HG03520 (cell line): ENCODE results near the gene SNRK.
"Not testable (repeated sequence)": the region's sequence is repeated elsewhere in the genome, so short reads cannot be mapped to it uniquely, and the experiment has no call there.

Source experiments
- ATAC-seq: cut with Tn5 transposase; IDR thresholded peaks from one replicate; pipeline ENCODE4 v1.9.1; 2021; ENCODE audit warnings: mild to moderate bottlenecking, moderate library complexity; ENCODE audit not compliant: unreplicated experiment

Gene SNRK

DNA sequence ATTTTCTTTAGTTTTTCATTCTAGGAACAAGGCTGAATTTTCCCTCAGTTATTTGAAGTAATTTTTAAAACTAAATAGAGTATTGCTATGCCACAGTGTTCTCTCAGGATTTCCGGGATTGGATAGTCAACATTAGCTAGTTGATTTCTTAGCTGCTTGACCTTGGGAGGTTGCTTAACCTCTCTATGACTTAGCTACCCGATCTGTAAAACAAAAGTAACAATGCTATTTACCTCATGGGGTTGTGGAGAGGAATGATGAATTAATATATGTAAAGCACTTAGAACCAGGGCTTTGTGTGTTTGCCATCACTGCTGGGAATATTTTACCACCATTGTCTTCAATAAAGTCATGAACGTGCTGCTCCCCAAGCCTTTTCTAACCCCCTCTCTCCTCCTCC, 57.5 kb downstream of the SNRK start:
- no peak for ATAC-seq

DNA sequence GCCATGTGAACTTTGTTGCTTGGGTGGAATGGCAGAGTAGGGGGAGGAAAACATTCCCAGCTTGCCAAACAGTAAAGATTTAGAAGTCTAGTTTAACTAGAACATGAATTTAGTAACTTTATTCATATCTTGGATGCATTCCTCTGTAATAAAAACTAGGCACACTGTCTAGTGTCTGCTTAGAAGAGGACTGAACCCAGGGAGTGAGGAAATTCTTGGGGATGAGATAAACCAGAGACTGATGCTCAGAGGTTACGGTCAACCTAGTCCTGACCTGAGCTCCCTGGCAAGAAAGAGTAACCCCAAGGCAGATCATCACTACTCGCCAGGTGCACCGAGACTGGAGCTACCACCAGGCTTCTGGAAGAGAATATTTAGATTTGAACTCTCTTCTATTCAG, 58.2 kb downstream of the SNRK start:
- no peak for ATAC-seq

DNA sequence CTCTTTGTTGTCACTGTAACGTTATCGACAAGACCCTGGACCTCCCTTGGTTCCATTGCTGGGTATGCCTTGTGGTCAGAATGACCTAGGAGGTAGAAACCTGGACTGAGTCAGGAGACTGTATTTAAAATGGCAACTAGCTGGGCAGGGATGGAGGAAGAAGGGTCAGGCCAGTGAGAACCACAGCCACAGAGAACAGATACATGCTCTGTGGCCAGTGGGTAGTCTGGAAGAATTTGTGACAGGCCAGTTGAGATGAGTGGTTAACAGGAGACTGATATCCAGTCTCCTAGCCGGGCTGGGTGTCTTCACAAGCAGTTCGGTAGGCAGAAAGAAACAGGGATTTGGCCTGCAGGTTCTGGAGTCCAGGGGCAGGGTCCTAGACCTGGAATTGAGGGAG, 58.9 kb downstream of the SNRK start:
- no peak for ATAC-seq

DNA sequence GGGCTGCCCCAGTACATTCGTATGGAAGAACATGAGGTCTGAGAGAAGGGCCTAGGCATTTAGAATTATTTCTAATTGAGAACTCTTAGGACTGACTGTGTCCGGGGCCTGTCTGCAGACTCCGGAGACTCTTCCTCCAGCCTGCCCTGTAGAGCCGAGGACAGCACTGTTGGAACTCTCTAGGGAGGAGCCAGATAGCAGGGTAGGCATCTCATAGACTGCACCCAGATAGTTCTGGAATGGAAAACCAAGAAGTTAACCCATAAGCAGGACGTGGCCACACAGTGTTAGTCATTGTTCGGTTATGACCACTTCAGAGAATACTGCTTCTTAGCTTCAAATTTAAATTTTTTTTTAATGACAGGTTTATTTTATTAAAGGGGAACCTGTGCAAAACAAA, 59.5 kb downstream of the SNRK start:
- no peak for ATAC-seq

DNA sequence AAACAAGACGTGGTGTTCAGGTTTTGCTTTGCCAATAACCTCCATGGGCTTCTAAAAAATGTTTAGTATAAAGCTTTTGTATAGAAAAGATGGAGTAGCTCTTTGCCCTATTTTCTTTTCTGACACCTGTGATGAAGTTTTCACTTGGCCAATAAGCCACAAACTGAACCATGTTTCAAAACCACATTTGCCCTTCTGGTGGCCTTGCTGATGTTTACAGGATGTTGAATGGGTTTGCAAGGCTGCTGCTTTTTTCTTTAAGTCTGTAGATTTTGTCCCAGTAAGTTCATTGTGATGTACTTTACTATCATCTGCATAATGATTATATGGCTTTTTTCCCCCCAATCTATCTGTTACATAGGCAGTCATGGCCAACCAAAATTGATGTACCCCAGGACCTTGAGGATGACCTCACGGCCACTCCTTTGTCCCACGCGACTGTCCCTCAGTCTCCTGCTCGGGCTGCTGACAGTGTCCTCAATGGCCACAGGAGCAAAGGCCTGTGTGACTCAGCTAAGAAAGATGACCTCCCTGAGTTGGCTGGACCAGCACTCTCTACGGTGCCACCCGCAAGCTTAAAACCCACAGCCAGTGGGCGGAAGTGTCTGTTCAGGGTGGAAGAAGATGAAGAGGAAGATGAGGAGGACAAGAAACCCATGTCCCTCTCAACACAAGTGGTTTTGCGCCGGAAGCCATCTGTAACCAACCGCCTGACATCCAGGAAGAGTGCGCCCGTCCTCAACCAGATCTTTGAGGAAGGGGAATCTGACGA, 60.8 kb downstream of the SNRK start:
- no peak for ATAC-seq

DNA sequence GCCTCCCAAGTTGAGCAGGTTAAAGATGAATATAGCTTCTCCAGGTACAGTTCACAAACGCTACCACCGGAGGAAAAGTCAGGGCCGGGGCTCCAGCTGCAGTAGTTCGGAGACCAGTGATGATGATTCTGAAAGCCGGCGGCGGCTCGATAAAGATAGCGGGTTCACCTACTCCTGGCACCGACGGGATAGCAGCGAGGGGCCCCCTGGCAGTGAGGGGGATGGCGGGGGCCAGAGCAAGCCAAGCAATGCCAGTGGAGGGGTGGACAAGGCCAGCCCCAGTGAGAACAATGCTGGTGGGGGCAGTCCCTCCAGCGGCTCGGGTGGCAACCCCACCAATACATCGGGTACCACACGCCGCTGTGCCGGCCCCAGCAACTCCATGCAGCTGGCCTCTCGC, 61.4 kb downstream of the SNRK start:
- ATAC-seq, result no peak

DNA sequence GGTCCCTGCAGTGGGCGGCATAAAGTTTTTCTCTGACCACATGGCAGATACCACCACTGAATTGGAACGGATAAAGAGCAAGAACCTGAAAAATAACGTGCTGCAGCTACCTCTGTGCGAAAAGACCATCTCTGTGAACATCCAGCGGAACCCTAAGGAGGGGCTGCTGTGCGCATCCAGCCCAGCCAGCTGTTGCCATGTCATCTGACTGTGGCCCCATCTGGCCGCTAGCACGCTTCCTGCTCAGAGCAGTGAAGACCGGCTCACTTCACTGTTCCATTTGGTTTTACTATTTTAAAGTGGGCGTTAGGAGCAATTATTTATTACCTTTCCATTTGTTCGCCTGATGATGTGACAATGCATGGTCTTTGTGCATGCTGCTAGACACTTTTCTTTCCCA, 62.0 kb downstream of the SNRK start:
- ATAC-seq, result no peak

DNA sequence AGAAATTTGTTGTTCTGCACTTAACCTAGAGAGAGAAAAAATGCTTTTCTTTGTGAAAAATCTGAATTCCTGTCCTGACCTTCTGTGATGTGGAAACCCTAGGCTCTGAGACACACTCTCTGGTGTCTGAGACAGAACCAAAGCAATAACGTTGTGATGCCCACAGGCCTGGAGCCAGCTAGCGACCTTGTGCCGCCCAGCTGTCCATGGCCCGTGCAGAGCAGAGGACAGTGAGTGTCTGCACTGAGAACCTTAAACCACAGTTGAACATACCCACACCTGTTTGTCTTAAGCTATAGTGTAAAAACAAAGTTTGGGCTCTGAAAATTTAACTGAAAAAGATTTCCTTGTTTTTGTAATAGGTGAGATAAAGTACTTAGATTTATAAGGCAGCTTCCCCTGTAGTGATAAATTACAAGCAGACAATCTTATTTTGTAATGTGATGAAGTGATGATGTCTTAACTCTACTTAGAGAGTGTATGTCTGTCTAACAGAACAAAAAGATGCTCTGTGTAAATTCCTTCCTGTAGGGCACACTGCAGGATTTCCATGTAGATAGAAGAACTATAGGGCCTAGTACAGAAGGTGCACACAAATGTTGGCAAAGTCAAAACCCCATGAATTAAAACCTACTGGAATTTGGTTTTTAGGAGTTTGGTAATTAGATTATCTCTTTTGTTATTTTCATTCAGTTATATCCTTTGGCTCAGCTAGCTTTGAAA, 62.7 kb downstream of the SNRK start:
- ATAC-seq, result no peak

DNA sequence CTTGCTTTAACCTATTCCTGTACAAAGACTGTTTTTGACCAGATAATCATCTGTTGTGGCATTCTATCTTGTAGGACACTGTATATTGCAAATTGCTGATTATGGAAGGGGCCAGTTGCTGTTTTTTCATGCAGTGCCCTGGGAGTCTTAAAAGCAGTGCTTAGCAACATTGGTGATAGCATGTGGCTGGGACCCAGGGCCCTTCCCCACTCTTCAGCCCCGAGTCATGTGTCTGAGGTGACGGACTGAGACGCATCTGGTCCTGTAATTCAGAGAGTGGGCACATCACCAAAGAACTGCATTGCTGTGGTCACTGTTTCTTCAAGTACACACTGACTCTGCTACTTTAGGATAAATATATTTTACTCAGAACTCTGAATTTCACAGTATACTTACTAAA, 63.4 kb downstream of the SNRK start:
- ATAC-seq, result no peak

DNA sequence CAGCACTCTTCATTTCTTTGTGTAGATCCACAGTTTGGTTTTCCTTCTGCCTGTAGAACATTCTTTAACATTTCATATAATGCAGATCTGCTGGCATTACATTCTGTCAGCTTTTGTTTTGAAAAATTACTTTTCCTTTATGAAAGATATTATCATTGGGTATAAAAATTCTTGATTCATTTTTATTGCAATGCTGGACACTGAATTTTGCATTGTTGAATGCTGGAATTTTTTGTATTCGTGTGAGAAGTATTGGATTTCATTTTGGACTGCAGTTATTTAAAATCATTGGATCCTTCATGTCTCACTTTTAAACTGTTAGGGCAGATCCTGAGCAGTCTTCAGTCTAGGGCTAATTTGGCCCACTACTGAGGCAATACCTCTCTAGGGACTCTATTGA, 67.1 kb downstream of the SNRK start:
- no peak for ATAC-seq

DNA sequence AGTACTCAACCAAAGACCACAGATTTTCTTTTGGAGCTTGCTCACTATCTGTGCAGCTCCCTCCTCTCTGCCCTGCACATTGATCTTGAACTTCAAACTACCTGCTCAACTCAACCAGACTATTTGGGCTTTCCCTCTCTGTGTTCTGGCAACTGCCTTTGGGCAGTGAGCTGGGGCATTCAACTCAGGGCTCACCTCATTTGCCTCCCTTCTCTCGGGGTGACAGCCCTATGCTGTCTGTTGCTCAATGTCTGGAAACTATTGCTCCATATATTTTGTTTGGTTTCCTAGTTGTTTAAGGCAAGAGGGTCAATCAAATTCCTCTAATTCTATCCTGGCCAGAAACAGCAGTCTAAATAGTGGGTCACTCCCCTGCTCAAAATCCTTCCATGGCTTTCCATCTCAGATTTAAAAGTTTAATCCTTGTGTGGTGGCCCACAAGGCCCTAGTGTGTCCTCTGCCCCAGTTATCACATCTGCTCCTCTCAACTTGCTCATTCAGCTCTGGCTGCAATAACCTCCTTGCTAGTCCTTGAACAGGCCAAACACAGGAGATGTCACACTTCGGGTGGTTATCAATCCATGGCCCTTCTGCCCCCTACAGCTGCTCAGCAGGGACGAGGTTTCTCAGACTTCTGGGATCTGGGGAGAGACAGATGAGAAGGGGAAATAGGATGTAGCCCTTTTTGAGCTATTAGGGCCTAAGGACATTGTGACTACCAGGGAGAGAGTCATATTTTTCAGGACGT, 67.8 kb downstream of the SNRK start:
- no peak for ATAC-seq

DNA sequence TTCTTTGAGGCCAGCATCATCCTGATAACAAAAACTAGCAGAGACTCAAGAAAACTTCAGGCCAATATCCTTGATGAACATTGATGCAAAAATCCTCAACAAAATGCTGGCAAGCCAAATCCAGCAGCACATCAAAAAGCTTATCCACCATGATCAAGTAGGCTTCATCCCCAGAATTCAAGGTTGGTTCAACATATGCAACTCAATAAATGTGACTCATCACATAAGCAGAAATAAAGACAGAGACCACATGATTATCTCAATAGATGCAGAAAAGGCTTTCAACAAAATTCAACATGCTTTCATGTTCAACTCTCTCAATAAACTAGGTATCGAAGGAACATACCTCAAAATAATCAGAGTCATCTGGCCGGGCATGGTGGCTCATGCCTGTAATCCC, 69.7 kb downstream of the SNRK start:
- not testable (repeated sequence) for ATAC-seq

DNA sequence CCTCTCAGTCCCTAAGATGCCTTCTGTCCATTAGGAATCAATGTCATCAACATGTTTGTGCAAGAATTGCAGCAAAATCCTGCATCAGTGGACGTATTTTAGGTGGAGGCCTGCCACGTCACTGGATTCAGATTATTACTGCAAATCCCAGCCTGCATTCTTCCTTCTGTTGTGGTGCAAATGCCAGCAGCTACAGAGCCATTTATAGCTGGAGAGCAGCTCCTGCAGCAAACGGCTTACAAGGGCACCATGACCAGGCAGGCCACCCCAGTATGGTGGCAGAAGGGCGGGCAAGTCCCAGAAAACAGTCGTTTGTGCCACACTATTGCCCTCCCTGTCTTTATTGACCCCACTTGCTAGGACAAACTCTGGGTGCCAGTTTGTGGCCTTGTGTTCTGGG, 74.7 kb downstream of the SNRK start:
- ATAC-seq, result no peak

DNA sequence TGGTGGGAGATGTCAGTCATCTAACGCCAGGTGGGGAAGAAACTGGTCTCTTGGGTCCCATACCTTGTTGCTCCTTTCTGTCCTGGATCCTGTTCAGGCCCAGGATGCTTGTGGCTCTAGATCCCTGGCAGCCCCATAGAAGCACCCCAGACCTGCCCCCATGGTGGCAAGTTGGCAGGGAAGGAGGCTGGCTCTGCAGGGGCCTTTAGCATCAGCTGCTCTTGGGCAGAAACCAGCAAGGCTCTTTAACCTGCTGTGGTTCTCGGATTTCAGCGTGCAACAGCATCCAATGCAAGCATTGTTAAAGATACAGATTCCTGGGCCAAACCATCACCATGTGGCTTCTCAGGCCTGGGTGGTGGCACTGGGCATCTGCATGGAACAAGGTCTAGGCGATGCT, 75.8 kb downstream of the SNRK start:
- no peak for ATAC-seq

DNA sequence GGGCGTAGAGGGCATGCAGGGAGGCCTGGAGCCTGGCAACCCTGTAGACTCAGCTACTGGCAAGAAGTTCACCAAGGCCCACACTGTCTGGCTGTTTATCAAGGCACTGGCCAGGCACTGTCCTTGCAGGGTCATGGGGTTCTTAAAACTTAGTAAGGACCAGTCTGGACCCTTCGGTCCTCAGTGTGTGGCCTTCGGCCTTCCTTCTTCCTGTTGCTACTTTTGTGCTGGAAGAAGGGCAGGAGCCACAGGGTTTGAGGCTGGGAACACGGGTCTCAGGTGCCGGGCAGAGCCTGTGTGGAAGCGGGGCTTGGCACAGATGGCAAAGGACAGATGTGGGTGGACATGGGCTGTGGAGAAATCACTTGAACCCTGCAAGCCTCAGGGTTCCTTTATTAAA, 76.6 kb downstream of the SNRK start:
- no peak for ATAC-seq

DNA sequence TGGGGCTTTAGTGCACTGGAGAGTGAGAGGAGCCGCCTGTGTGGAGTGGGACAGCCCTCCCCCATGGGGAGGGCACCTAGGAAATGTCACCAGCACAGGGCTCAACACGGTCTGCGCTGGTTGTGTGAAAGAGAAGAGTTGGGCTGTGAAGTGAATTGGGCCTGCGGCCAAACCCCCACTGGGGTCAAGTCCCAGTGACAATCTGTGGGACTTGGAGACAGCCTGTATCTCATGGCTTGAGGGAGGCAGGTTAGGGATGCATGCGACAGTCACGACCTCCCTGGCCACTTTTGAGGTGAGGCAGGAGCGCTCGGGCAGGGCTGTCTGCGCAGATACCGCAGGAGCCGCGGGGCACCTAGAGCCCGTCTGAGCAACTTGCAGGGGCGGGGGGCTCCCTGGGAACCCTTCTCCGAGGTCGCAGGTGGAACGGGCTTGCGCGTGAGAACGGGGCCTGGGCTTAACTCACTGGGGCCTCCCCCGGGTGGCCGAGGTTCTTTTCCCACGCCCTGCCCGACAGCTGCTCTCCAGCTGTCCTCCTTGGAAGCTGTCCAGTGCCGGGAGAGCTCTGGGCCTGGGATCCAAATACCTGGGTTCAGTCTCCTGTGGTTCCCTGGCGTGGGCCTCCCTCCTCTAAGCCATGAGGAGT, 77.4 kb downstream of the SNRK start:
- ATAC-seq, result no peak

DNA sequence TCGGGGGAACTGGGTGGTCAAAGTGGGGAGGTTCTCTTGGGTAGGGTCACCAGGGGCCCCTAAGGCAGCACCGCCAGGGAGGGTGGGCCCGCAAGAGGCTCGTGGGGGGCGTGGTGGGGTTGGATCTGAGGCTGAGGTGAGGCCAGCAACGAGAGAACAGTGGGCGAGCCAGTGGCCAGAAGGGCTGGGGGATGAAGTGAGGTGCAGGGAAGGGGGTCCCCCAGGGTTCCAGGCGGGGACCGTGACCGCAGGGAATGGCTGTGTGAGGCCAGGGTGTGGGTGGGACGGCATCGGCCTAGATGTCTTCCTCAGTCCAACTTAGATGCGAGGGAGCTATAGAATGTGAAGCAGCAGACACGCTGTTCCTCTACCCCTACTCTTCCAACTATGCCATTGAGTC, 78.2 kb downstream of the SNRK start:
- ATAC-seq, result no peak

DNA sequence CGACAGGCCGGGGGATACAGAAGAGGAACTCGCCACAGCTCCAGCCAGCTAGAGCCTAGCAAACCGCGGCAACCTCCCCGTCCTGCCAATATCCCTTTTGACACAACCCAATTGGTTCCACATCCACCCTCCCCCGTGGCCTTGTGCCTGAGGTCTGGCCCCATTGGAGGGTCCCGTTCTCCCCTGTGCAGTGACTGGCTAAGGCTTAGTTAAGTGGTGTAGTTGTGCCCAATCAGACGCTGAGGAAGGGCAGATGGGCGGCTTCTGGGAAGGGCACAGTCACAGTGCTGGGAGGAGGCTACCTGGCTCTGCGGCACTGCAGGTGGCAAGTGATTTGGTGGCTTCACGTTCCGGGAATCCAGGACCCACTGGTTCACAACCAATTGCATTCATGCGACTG, 78.6 kb downstream of the SNRK start:
- no peak for ATAC-seq

DNA sequence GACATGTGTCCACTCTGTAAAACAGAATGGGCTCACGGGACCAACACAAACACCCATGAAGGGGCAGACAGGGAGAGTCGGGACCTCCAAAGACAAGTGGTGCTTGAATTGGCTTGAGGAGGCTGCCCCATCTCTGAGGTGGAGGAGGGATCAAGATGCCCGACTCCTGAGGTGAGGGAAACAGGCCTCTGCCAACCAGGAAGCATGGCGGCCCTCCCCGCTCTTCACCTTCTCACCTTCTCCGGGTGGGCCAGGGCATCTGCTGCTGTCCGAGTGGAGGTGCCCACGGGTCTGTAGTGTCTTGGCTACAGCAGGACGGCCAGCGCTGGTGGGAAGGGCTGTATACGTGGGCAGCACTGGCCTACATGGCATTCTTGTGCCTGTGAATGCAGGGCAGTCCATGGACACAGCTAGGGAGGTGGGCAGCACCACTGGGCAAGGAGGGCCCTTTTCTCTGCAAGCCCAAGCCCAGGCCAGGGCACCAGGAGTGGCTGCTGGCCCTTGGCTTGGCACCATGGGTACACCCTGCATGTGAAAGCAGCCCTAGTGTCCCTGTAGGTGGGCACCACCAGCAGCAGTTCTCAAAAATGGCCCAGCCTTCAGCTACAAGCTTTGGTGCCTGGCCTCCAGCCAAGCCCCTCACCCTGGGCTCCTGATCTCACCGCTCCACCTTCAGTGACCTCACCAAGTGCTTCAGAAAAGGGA, 79.4 kb downstream of the SNRK start:
- ATAC-seq, result no peak

DNA sequence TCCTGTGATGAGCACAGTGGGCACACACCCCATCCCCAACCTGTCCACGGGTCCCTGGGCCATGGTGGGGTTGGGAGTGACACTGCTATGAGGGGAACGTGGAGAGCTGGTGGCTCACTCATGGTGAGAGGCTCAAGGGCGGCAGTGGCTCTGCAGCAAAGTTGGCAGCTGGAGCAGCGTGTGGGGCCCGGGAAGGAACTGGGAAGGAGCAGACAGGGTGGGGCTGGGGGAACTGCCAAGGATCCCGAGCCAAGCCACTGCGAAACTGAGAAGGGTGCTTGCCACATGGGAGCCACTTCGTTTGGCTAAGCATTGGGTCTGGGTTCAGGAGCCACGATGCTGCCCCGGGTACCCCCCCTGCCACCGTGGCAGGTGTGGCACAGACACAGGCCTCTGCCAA, 80.1 kb downstream of the SNRK start:
- ATAC-seq, result no peak

DNA sequence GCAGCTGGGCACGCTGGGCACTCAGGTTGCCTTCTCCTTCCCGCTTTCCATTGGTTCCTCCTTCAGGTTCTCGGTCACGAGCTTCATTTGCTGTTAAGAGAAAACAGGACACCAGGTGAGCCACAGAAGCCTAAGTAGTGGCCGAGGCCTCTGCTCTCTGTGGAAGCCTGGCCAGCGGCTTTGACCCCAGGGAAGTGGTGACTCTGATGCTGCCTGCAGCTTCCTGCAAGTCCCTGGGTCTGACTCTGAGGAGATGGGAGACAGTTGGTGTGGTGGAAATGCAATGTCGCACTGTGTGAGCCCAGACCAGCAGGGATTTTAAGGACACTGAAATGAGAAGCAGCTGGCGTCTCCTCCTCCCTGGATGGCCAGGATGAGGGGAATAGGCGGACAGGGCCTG, 80.5 kb downstream of the SNRK start:
- no peak for ATAC-seq
